CD14-positive monocyte (primary cell): ENCODE results near the gene FANCL. TPM values are rescaled to one million over a fixed set of nuclear protein-coding genes. Genes with fewer than 3 reads are reported as not detected.

Experiments used
- DNase-seq, 3 donors: peaks; one replicate each; pipeline ENCODE4 v3.0.0-alpha.2; 2011 to 2022
- H2AFZ ChIP-seq: 2 replicates; pipeline ENCODE4 v1.6.0; 2012; ENCODE audit warnings: mild to moderate bottlenecking, low read depth, low read length, inconsistent platforms; ENCODE audit not compliant: insufficient read depth, poor library complexity, severe bottlenecking
- H3K27ac ChIP-seq, 2 donors: 1 replicate in 1 of 2; 2 replicates in 1 of 2; pipeline ENCODE4 v1.5.1; 2012 to 2013; ENCODE audit warnings: low read length in 2 of 2, control low read depth in 1 of 2, inconsistent platforms in 1 of 2, low read depth in 1 of 2, mild to moderate bottlenecking in 1 of 2
- H3K27me3 ChIP-seq, 2 donors: one replicate each; pipeline versions ENCODE4 v1.6.0 to v1.6.1; 2011 to 2013; ENCODE audit warnings: low read length in 2 of 2; ENCODE audit not compliant: control insufficient read depth in 2 of 2, insufficient read depth in 2 of 2
- H3K36me3 ChIP-seq, 2 donors: replicated peaks in 1 of 2; 1 replicate in 1 of 2; 2 replicates in 1 of 2; pipeline versions ENCODE4 v1.5.1 to v1.6.1; 2012 to 2013; ENCODE audit warnings: low read length in 2 of 2, control low read depth in 1 of 2, inconsistent platforms in 1 of 2, mild to moderate bottlenecking in 1 of 2; ENCODE audit not compliant: insufficient read depth in 2 of 2, control insufficient read depth in 1 of 2
- H3K4me1 ChIP-seq, 2 donors: 1 replicate in 1 of 2; 2 replicates in 1 of 2; pipeline versions ENCODE4 v1.5.1 to v1.6.1; 2012 to 2013; ENCODE audit warnings: low read length in 2 of 2, control low read depth in 1 of 2, inconsistent platforms in 1 of 2, mild to moderate bottlenecking in 1 of 2, moderate library complexity in 1 of 2; ENCODE audit not compliant: insufficient read depth in 2 of 2, control insufficient read depth in 1 of 2
- H3K4me2 ChIP-seq: replicated peaks from 2 replicates; pipeline ENCODE3; 2012; ENCODE audit warnings: low read length, moderate library complexity, mild to moderate bottlenecking; ENCODE audit not compliant: poor library complexity, severe bottlenecking; ENCODE audit errors: extremely low read depth
- H3K4me3 ChIP-seq, 3 experiments: fragments of 200-600 bp in 1 of 3; sonication (generic) in 1 of 3; replicated peaks in 1 of 3; 1 replicate in 2 of 3; 2 replicates in 1 of 3; pipeline ENCODE4 v1.5.1; 2011 to 2013; ENCODE audit warnings: low read length in 3 of 3, mild to moderate bottlenecking in 3 of 3, control low read depth in 2 of 3, low read depth in 2 of 3, inconsistent platforms in 1 of 3, moderate library complexity in 1 of 3
- H3K79me2 ChIP-seq: 2 replicates; pipeline ENCODE4 v1.6.0; 2012; ENCODE audit warnings: mild to moderate bottlenecking, control low read depth, inconsistent platforms, low read length, moderate library complexity; ENCODE audit not compliant: insufficient read depth
- H3K9ac ChIP-seq: 2 replicates; pipeline ENCODE4 v1.6.0; 2017; ENCODE audit warnings: low read length, mild to moderate bottlenecking; ENCODE audit not compliant: insufficient read depth, poor library complexity, severe bottlenecking
- H3K9me3 ChIP-seq, 2 donors: replicated peaks in 1 of 2; 1 replicate in 1 of 2; 2 replicates in 1 of 2; pipeline versions ENCODE4 v1.5.1 to v1.6.1; 2012 to 2013; ENCODE audit warnings: low read length in 2 of 2, control low read depth in 1 of 2; ENCODE audit not compliant: control insufficient read depth in 1 of 2, insufficient read depth in 1 of 2
- H4K20me1 ChIP-seq: 2 replicates; pipeline ENCODE4 v1.6.0; 2012; ENCODE audit warnings: mild to moderate bottlenecking, low read length, control low read depth, moderate library complexity; ENCODE audit not compliant: insufficient read depth
- H3K27ac Mint-ChIP-seq, 7 donors: one replicate each; pipeline ENCODE4 v1.8.0; 2020; ENCODE audit warnings: mild to moderate bottlenecking in 7 of 7, mixed read lengths in 7 of 7, moderate library complexity in 6 of 7, inconsistent platforms in 2 of 7
- H3K27me3 Mint-ChIP-seq, 3 donors: one replicate each; pipeline ENCODE4 v1.8.0; 2021 to 2022; ENCODE audit warnings: low read depth in 3 of 3, mild to moderate bottlenecking in 3 of 3, mixed read lengths in 3 of 3, moderate library complexity in 3 of 3, inconsistent platforms in 1 of 3
- H3K36me3 Mint-ChIP-seq, 2 donors: one replicate each; pipeline ENCODE4 v1.8.0; 2020; ENCODE audit warnings: mixed read lengths in 2 of 2, inconsistent platforms in 1 of 2, mild to moderate bottlenecking in 1 of 2
- H3K4me1 Mint-ChIP-seq: one replicate; pipeline ENCODE4 v1.8.0; 2020; ENCODE audit warnings: mild to moderate bottlenecking, mixed read lengths
- H3K4me3 Mint-ChIP-seq, 2 donors: one replicate each; pipeline ENCODE4 v1.8.0; 2020; ENCODE audit warnings: mild to moderate bottlenecking in 2 of 2, mixed read lengths in 2 of 2, moderate library complexity in 1 of 2
- H3K9me3 Mint-ChIP-seq, 7 donors: one replicate each; pipeline ENCODE4 v1.8.0; 2020 to 2022; ENCODE audit warnings: mixed read lengths in 7 of 7, mild to moderate bottlenecking in 6 of 7, moderate library complexity in 6 of 7, inconsistent platforms in 2 of 7
- CTCF ChIP-seq: fragments of 200-600 bp; IDR thresholded peaks from one replicate; pipeline ENCODE4 v1.8.0; 2022; ENCODE audit warnings: antibody characterized with exemption, mild to moderate bottlenecking
- WGBS: methylation state at CpG from one replicate; pipeline ENCODE4 v1.1.5; 2013; ENCODE audit warnings: missing lambda C conversion rate; ENCODE audit not compliant: insufficient coverage; 5-methylcytosine and 5-hydroxymethylcytosine counted together
- intact Hi-C, 2 donors: fragments of 100-400 bp; cut with micrococcal nuclease; formaldehyde crosslinking; loops; one replicate each; pipeline versions ENCODE4 v1.15.0 to v1.15.1; 2023
- polyA plus RNA-seq, 3 donors: library from polyadenylated mRNA; depleted of rRNA in 1 of 3; unstranded in 2 of 3; stranded (reverse) in 1 of 3; fragments of 300-500 nt in 2 of 3; fragments of >200 nt in 1 of 3; fragmentation: Illumina TruSeq in 2 of 3; gene quantifications; 1 replicate in 2 of 3; 2 replicates in 1 of 3; pipeline ENCODE4 v1.2.3, GENCODE V29; 2012 to 2021

FANCL gene
- polyA plus RNA-seq, 3 donors = 2.2 to 2.6 (median 2.5) TPM

- no peaks in the 10 kb centered on the region for H4K20me1 ChIP-seq
- H3K4me1 Mint-ChIP-seq = no peaks in the 10 kb centered on the region
- H3K4me3 ChIP-seq = no peak overlapping the region
- H3K9ac ChIP-seq = no peak overlapping the region
- H3K4me1 ChIP-seq = no peaks in the 10 kb centered on the region
- no peak overlapping the region for H3K27ac ChIP-seq
- no CpG with 5 or more reads among the region's 1 CpG for WGBS
- H3K4me2 ChIP-seq = no peak overlapping the region
- no peak for TF ChIP-seq CTCF
- peaks cover 15 to 49% of the 10 kb centered on the region in 2 donors for H3K36me3 ChIP-seq
- no peaks in the 10 kb centered on the region for H3K27me3 ChIP-seq
- peaks cover 0 to 4% (median 0%) of the 10 kb centered on the region in 7 donors for H3K9me3 Mint-ChIP-seq
- H3K4me3 Mint-ChIP-seq = no peak overlapping the region
- H2AFZ ChIP-seq = no peak overlapping the region
- H3K9me3 ChIP-seq = no peaks in the 10 kb centered on the region
- DNase-seq = no peak
- peaks cover 29 to 40% of the 10 kb centered on the region in 2 donors for H3K36me3 Mint-ChIP-seq
- no peaks in the 10 kb centered on the region for H3K79me2 ChIP-seq
- intact Hi-C loops = no loop called here
- no peak overlapping the region for H3K27ac Mint-ChIP-seq
- no peaks in the 10 kb centered on the region for H3K27me3 Mint-ChIP-seq
These were observed 103.3 kb downstream of the FANCL start for GRCh38 chr2:58137856-58138255.

GRCh38 chr2:58137221-58137620, 103.9 kb downstream of the FANCL start:
- intact Hi-C loops = no loop called here
- H3K27me3 Mint-ChIP-seq = no peaks in the 10 kb centered on the region
- Histone ChIP-seq H3K4me3 (no peak overlapping the region), H3K36me3 (peaks cover 20 to 54% of the 10 kb centered on the region in 2 donors), H3K79me2 (no peaks in the 10 kb centered on the region), H3K27me3 (no peaks in the 10 kb centered on the region), H3K4me1 (no peaks in the 10 kb centered on the region), H3K4me2 (no peak overlapping the region), H4K20me1 (no peaks in the 10 kb centered on the region), H3K27ac (no peak overlapping the region), H3K9me3 (no peaks in the 10 kb centered on the region), H3K9ac (no peak overlapping the region), H2AFZ (no peak overlapping the region)
- no peak for TF ChIP-seq CTCF
- no peak for DNase-seq
- no peaks in the 10 kb centered on the region for H3K4me1 Mint-ChIP-seq
- H3K4me3 Mint-ChIP-seq = no peak overlapping the region
- peaks cover 31 to 44% of the 10 kb centered on the region in 2 donors for H3K36me3 Mint-ChIP-seq
- H3K27ac Mint-ChIP-seq = no peak overlapping the region
- H3K9me3 Mint-ChIP-seq = peaks cover 0 to 4% (median 0%) of the 10 kb centered on the region in 7 donors
